Liver (tissue), 9 donors: ENCODE results near the gene BRME1. TPM values are rescaled to one million over a fixed set of nuclear protein-coding genes. Genes with fewer than 3 reads are reported as not detected.

Source experiments
- DNase-seq: peaks from one replicate; pipeline ENCODE4 v3.0.0-alpha.2; 2017; ENCODE audit warnings: low spot score
- H3K27ac ChIP-seq, 2 donors: one replicate each; pipeline ENCODE4 v1.7.0; 2013; ENCODE audit warnings: inconsistent platforms in 2 of 2, low read length in 2 of 2, control low read depth in 1 of 2, low read depth in 1 of 2, mild to moderate bottlenecking in 1 of 2
- H3K27me3 ChIP-seq, 4 donors: one replicate each; pipeline versions ENCODE4 v1.6.1 to v1.7.0; 2013; ENCODE audit warnings: low read length in 3 of 4, inconsistent platforms in 1 of 4, mild to moderate bottlenecking in 1 of 4, moderate library complexity in 1 of 4; ENCODE audit not compliant: control insufficient read depth in 4 of 4, insufficient read depth in 4 of 4
- H3K36me3 ChIP-seq, 4 donors: one replicate each; pipeline versions ENCODE4 v1.6.1 to v1.7.0; 2013; ENCODE audit warnings: low read length in 3 of 4, mild to moderate bottlenecking in 3 of 4, low read depth in 1 of 4, moderate library complexity in 1 of 4; ENCODE audit not compliant: control insufficient read depth in 4 of 4, insufficient read depth in 3 of 4
- H3K4me1 ChIP-seq, 4 donors: one replicate each; pipeline versions ENCODE4 v1.6.1 to v1.7.0; 2013; ENCODE audit warnings: low read length in 3 of 4, mild to moderate bottlenecking in 3 of 4, moderate library complexity in 1 of 4; ENCODE audit not compliant: control insufficient read depth in 4 of 4, insufficient read depth in 4 of 4
- H3K4me3 ChIP-seq, 3 donors: one replicate each; pipeline versions ENCODE4 v1.6.1 to v1.7.0; 2013; ENCODE audit warnings: low read length in 3 of 3, control low read depth in 1 of 3, low read depth in 1 of 3, mild to moderate bottlenecking in 1 of 3
- H3K9ac ChIP-seq, 2 donors: one replicate each; pipeline ENCODE4 v1.7.0; 2013; ENCODE audit warnings: low read length in 2 of 2, mild to moderate bottlenecking in 2 of 2, moderate library complexity in 2 of 2, control low read depth in 1 of 2, low read depth in 1 of 2
- H3K9me3 ChIP-seq, 4 donors: one replicate each; pipeline versions ENCODE4 v1.6.1 to v1.7.0; 2013; ENCODE audit warnings: low read length in 3 of 4; ENCODE audit not compliant: control insufficient read depth in 4 of 4
- ATF3 ChIP-seq: IDR thresholded peaks from 2 replicates; pipeline ENCODE4 v1.6.1; 2016; ENCODE audit warnings: antibody characterized with exemption
- CTCF ChIP-seq: fragments of 150-350 bp; IDR thresholded peaks from 2 replicates; pipeline ENCODE4 v1.5.1; 2017; ENCODE audit warnings: improper control_type of control experiment, low read depth, low read length; ENCODE audit not compliant: missing input control
- EGR1 ChIP-seq, 2 donors: IDR thresholded peaks; 2 replicates each; pipeline ENCODE4 v1.6.1; 2016 to 2018; ENCODE audit warnings: antibody characterized with exemption in 2 of 2, low read depth in 2 of 2
- FOXA1 ChIP-seq: IDR thresholded peaks from 2 replicates; pipeline ENCODE4 v1.6.1; 2016; ENCODE audit warnings: antibody characterized with exemption
- FOXA2 ChIP-seq: IDR thresholded peaks from 2 replicates; pipeline ENCODE4 v1.6.1; 2016; ENCODE audit warnings: antibody characterized with exemption
- GABPA ChIP-seq, 2 donors: IDR thresholded peaks in 1 of 2; conservative IDR thresholded peaks in 1 of 2; 2 replicates each; pipeline ENCODE4 v1.6.1; 2016; ENCODE audit warnings: antibody characterized with exemption in 2 of 2, mild to moderate bottlenecking in 1 of 2, moderate library complexity in 1 of 2
- HNF4A ChIP-seq, 2 donors: conservative IDR thresholded peaks; 2 replicates each; pipeline ENCODE4 v1.6.1; 2016; ENCODE audit warnings: antibody characterized with exemption in 2 of 2, mild to moderate bottlenecking in 2 of 2
- HNF4G ChIP-seq: IDR thresholded peaks from 2 replicates; pipeline ENCODE4 v1.6.1; 2016; ENCODE audit warnings: antibody characterized with exemption
- JUND ChIP-seq, 2 donors: IDR thresholded peaks; 2 replicates each; pipeline ENCODE4 v1.6.1; 2016; ENCODE audit warnings: antibody characterized with exemption in 2 of 2
- MAX ChIP-seq: IDR thresholded peaks from 2 replicates; pipeline ENCODE4 v1.6.1; 2016; ENCODE audit warnings: antibody characterized with exemption
- NR2F2 ChIP-seq: IDR thresholded peaks from 2 replicates; pipeline ENCODE4 v1.6.1; 2016; ENCODE audit warnings: antibody characterized with exemption
- RAD21 ChIP-seq, 2 donors: IDR thresholded peaks; 2 replicates each; pipeline ENCODE4 v1.6.1; 2016; ENCODE audit warnings: antibody characterized with exemption in 2 of 2, mild to moderate bottlenecking in 2 of 2
- REST ChIP-seq: IDR thresholded peaks from 2 replicates; pipeline ENCODE4 v1.6.1; 2016; ENCODE audit warnings: antibody characterized with exemption, mild to moderate bottlenecking
- RXRA ChIP-seq, 2 donors: IDR thresholded peaks; 2 replicates each; pipeline ENCODE4 v1.6.1; 2017 to 2018; ENCODE audit warnings: antibody characterized with exemption in 2 of 2, mild to moderate bottlenecking in 1 of 2
- SP1 ChIP-seq: IDR thresholded peaks from 2 replicates; pipeline ENCODE4 v1.6.1; 2018; ENCODE audit warnings: antibody characterized with exemption, mild to moderate bottlenecking
- TAF1 ChIP-seq: conservative IDR thresholded peaks from 2 replicates; pipeline ENCODE4 v1.6.1; 2016; ENCODE audit warnings: antibody characterized with exemption, mild to moderate bottlenecking
- YY1 ChIP-seq: IDR thresholded peaks from 2 replicates; pipeline ENCODE4 v1.6.1; 2016; ENCODE audit warnings: antibody characterized with exemption, mild to moderate bottlenecking
- ZBTB33 ChIP-seq: IDR thresholded peaks from 2 replicates; pipeline ENCODE4 v1.6.1; 2016; ENCODE audit warnings: antibody characterized with exemption
- WGBS: extraction: QIAGEN DNeasy Blood & Tissue Kit; methylation state at CpG from one replicate; pipeline ENCODE4 v1.1.7; 2013; 5-methylcytosine and 5-hydroxymethylcytosine counted together
- polyA plus RNA-seq, 2 donors: library from polyadenylated mRNA; stranded (reverse) in 1 of 2; unstranded in 1 of 2; fragments of 200-250 nt in 1 of 2; fragments of >200 nt in 1 of 2; fragmentation: Nextera tagmentation in 1 of 2; extraction: Ambion mirVana in 1 of 2; gene quantifications; one replicate each; pipeline versions ENCODE4 v1.2.1 to v1.2.3, GENCODE V29; 2013 to 2015
- total RNA-seq, 2 donors: library from RNA; depleted of rRNA; stranded (reverse); fragments of >200 nt; gene quantifications; one replicate each; pipeline ENCODE4 v1.2.3, GENCODE V29; 2014
- donor health status: healthy.
- donor health status: healthy.
- donor health status: healthy.
- donor health status: healthy.
- donor health status: healthy.

Gene BRME1
- total and polyA plus RNA-seq, 4 donors = 0.42 to 5.3 (median 0.48) TPM

GRCh38 chr19:13868663-13869062 is 37.3 kb downstream of the BRME1 start:
- no peak for DNase-seq
- no peaks in the 10 kb centered on the region for H3K9me3 ChIP-seq
- WGBS = 72% methylated on average over 4 of the region's 4 CpGs
- H3K27ac ChIP-seq = no peak overlapping the region
- H3K4me3 ChIP-seq = no peak overlapping the region
- H3K4me1 ChIP-seq = peaks cover 2 to 6% (median 4%) of the 10 kb centered on the region in 4 donors
- H3K36me3 ChIP-seq = peaks cover 0 to 1% (median 0%) of the 10 kb centered on the region in 4 donors
- TF ChIP-seq ATF3 (no peak), CTCF (no peak), SP1 (no peak), TAF1 (no peak), JUND (IDR thresholded peaks at IDR 0.05) (no peak), MAX (no peak), FOXA2 (no peak), HNF4G (no peak), REST (no peak), YY1 (no peak), HNF4A (conservative IDR thresholded peaks at IDR 0.05) (no peak), EGR1 (IDR thresholded peaks at IDR 0.05; ENCODE audit: low read depth in 2 of 2) (no peak), FOXA1 (no peak), ZBTB33 (no peak), RXRA (IDR thresholded peaks at IDR 0.05) (no peak), NR2F2 (no peak), GABPA (IDR thresholded peaks at IDR 0.05 in 1 of 2, conservative IDR thresholded peaks at IDR 0.05 in 1 of 2) (no peak), RAD21 (IDR thresholded peaks at IDR 0.05) (no peak)
- H3K9ac ChIP-seq = no peak overlapping the region
- peaks cover 0 to 8% (median 0%) of the 10 kb centered on the region in 4 donors for H3K27me3 ChIP-seq
